ENCODE results near the gene URB1.

GRCh38 chr21:32366191-32366590, 26.6 kb downstream of the URB1 start:
- no peak for TF ChIP-seq CTCF (IDR thresholded peaks at IDR 0.05)
- TF ChIP-seq POLR2A (IDR thresholded peaks at IDR 0.05) = no peak
